K562 (cell line): ENCODE data around the gene BEST2. TPM values are rescaled to one million over a fixed set of nuclear protein-coding genes. Genes with fewer than 3 reads are reported as not detected.
A peak's percentile ranks its signal among the peaks of the same experiment; 100 is the strongest.

Source experiments
- BRCA1 ChIP-seq, 2 experiments: fragments of 450-650 bp in 1 of 2; sonication (generic) in 1 of 2; formaldehyde crosslinking in 1 of 2; IDR thresholded peaks; 2 replicates each; pipeline versions ENCODE4 v1.5.0 to v1.6.1; 2017 to 2020; ENCODE audit warnings: mild to moderate bottlenecking in 1 of 2, missing genetic modification reagents in 1 of 2
- CBFA2T3 ChIP-seq: fragments of 450-650 bp; IDR thresholded peaks from 2 replicates; pipeline ENCODE4 v1.6.1; 2017
- CCAR2 ChIP-seq: fragments of 200-400 bp; formaldehyde crosslinking; IDR thresholded peaks from 2 replicates; pipeline ENCODE4 v1.6.1; 2017; ENCODE audit warnings: mild to moderate bottlenecking, low read depth, low read length
- ETS1 ChIP-seq: conservative IDR thresholded peaks from 2 replicates; pipeline ENCODE4 v1.6.1; 2011; ENCODE audit warnings: low read depth, mild to moderate bottlenecking, low read length; ENCODE audit not compliant: control insufficient read depth
- ETS2 ChIP-seq: IDR thresholded peaks from 2 replicates; pipeline ENCODE4 v1.6.1; 2016; ENCODE audit warnings: borderline replicate concordance, missing genetic modification characterization, mild to moderate bottlenecking, moderate library complexity, missing compliant biosample characterization; ENCODE audit not compliant: poor library complexity, severe bottlenecking
- GTF3C2 ChIP-seq: IDR thresholded peaks from 3 replicates; pipeline ENCODE4 v1.6.1; 2011; ENCODE audit warnings: borderline replicate concordance, mild to moderate bottlenecking, moderate library complexity; ENCODE audit not compliant: insufficient read length; ENCODE audit errors: extremely low read depth
- HOMEZ ChIP-seq: fragments of 250-450 bp; sonication (Bioruptor Pico); IDR thresholded peaks from 2 replicates; pipeline ENCODE4 v1.4.0; 2020; ENCODE audit warnings: mild to moderate bottlenecking, moderate library complexity
- L3MBTL2 ChIP-seq: fragments of 450-650 bp; IDR thresholded peaks from 2 replicates; pipeline ENCODE4 v1.6.1; 2016; ENCODE audit warnings: mild to moderate bottlenecking, moderate library complexity
- MAFG ChIP-seq: fragments of 450-650 bp; conservative IDR thresholded peaks from 2 replicates; pipeline ENCODE4 v1.6.1; 2016; ENCODE audit warnings: missing genetic modification characterization, missing compliant biosample characterization
- MBD1 ChIP-seq: fragments of 250-450 bp; sonication (Bioruptor Pico); IDR thresholded peaks from 2 replicates; pipeline ENCODE4 v1.8.0; 2022; ENCODE audit warnings: inconsistent platforms
- MEF2D ChIP-seq: conservative IDR thresholded peaks from 2 replicates; pipeline ENCODE4 v1.6.1; 2016; ENCODE audit warnings: low read depth, missing genetic modification characterization, missing compliant biosample characterization
- RBM25 ChIP-seq: fragments of 200-400 bp; formaldehyde crosslinking; IDR thresholded peaks from 2 replicates; pipeline ENCODE4 v1.6.1; 2018; ENCODE audit warnings: low read length, low read depth, moderate library complexity; ENCODE audit not compliant: severe bottlenecking
- RBM39 ChIP-seq: fragments of 200-400 bp; formaldehyde crosslinking; optimal IDR thresholded peaks from 2 replicates; pipeline ENCODE3; 2018; ENCODE audit warnings: low read depth, low read length
- SMARCA4 ChIP-seq: fragments of 450-650 bp; IDR thresholded peaks from 2 replicates; pipeline ENCODE4 v1.6.1; 2016
- SNRNP70 ChIP-seq: fragments of 200-400 bp; formaldehyde crosslinking; optimal IDR thresholded peaks from 2 replicates; pipeline ENCODE3; 2017; ENCODE audit warnings: low read depth, low read length
- TCF7L2 ChIP-seq: fragments of 150-350 bp; IDR thresholded peaks from 2 replicates; pipeline ENCODE4 v1.6.1; 2016; ENCODE audit warnings: low read depth, mild to moderate bottlenecking, low read length, moderate library complexity
- THRA ChIP-seq: fragments of 450-650 bp; IDR thresholded peaks from 2 replicates; pipeline ENCODE4 v1.6.1; 2017; ENCODE audit warnings: mild to moderate bottlenecking, moderate library complexity
- ZNF274 ChIP-seq: IDR thresholded peaks from 2 replicates; pipeline ENCODE4 v1.6.1; 2011; ENCODE audit warnings: low read depth, mild to moderate bottlenecking, low read length, moderate library complexity, borderline replicate concordance
- ZNF431 ChIP-seq: sonication (generic); formaldehyde crosslinking; IDR thresholded peaks from 2 replicates; pipeline ENCODE4 v1.8.0; 2022; ENCODE audit warnings: mild to moderate bottlenecking, missing genetic modification reagents
- polyA plus RNA-seq, 8 experiments: library from polyadenylated mRNA; depleted of rRNA in 4 of 8; stranded (reverse) in 5 of 8; unstranded in 3 of 8; fragments of >200 nt; fragmentation: Nextera tagmentation in 2 of 8; fragmentation: Illumina TruSeq in 1 of 8; extraction: Ambion mirVana in 2 of 8; extraction: Trizol in 1 of 8; gene quantifications; 2 replicates each; pipeline versions ENCODE4 v1.2.1 to v1.2.3, GENCODE V29; 2011 to 2014; ENCODE audit warnings: inconsistent platforms in 1 of 8, missing spikeins in 1 of 8
- total RNA-seq, 7 experiments: library from RNA; depleted of rRNA in 6 of 7; stranded (reverse); fragments of >200 nt in 6 of 7; fragmentation: Illumina TruSeq in 2 of 7; extraction: Trizol in 2 of 7; gene quantifications; 2 replicates each; pipeline versions ENCODE4 v1.2.1 to v1.2.3, GENCODE V29; 2011 to 2021; ENCODE audit warnings: low replicate concordance in 1 of 7

Gene BEST2
- total and polyA plus RNA-seq, 9 of the 15 experiments (the other 6 are each of a cell fraction or from before 2014, with no cell fraction given) = not detected

- TF ChIP-seq MBD1 (CRISPR knock-in tag) (no peak), GTF3C2 (no peak), RBM25 (peak; percentile 40), TCF7L2 (no peak), ETS1 (peak; percentile 92), SNRNP70 (no peak), CCAR2 (no peak), RBM39 (no peak), THRA (no peak), SMARCA4 (no peak), CBFA2T3 (peak; percentile 19; the same call in 1 of the 2 replicates), L3MBTL2 (peak; percentile 67), ZNF431 (CRISPR knock-in tag) (0 out of 2 replicates have a peak, but pooled peaks have one; percentile 22), ETS2 (tag) (no peak), MEF2D (no peak), BRCA1 (IDR thresholded peaks at IDR 0.05) (no peak), BRCA1 (CRISPR knock-in tag; IDR thresholded peaks at IDR 0.05) (no peak), HOMEZ (CRISPR knock-in tag) (no peak), ZNF274 (peak; percentile 16; the same call in 1 of the 2 replicates), MAFG (tag) (no peak)
Measured at GRCh38 chr19:12791345-12792050, 39.9 kb downstream of the BEST2 start, which contains the start of gene JUNB (continued).
